Measurements from ENCODE around the gene CREB3L1. TPM values are rescaled to one million over a fixed set of nuclear protein-coding genes. Genes with fewer than 3 reads are reported as not detected.
A peak's percentile ranks its signal among the peaks of the same experiment; 100 is the strongest.

Gene CREB3L1
- 1 to 10 TPM; 2.0 to 8.9 (median 5.0) TPM for total RNA-seq
- 1 to 10 TPM in 2 of 3 donors, under 1 TPM in 1; 0.28 to 1.4 (median 1.1) TPM for polyA plus RNA-seq
- long read RNA-seq, donor 1, partial matches to known transcripts, result 0 of 4 reads
- long read RNA-seq, donor 1, other reads (novel, unspliced or antisense), result 0 of 4 reads
- long read RNA-seq, donor 2, transcript CREB3L1-206 (12 exons, 2,687 nt), result major isoform, 6 of 6 reads
- long read RNA-seq, donor 2, partial matches to known transcripts, result 0 of 6 reads
- long read RNA-seq, donor 2, other reads (novel, unspliced or antisense), result 0 of 6 reads

- no peak for DNase-seq
- Histone ChIP-seq H3K9me3 (no peaks in the 10 kb centered on the region), H3K27me3 (replicated peaks in 1 of 7) (peaks cover 3 to 75% (median 31%) of the 10 kb centered on the region in 7 donors), H3K4me3 (peak within 1 kb of the TSS; percentile 23 to 66 (median 35)), H3K27ac (peak within 1 kb of the TSS in 7 of 8 donors; percentile 10 to 71 (median 46)), H3K4me1 (peaks cover 10 to 46% (median 18%) of the 10 kb centered on the region in 6 donors), H3K36me3 (no peaks in the 10 kb centered on the region)
- 2 to 4% (median 3%) methylated on average over 13 to 61 of the region's 61 CpGs for WGBS, 5 donors
- TF ChIP-seq POLR2A (IDR thresholded peaks at IDR 0.05), result no peak
- TF ChIP-seq CTCF (IDR thresholded peaks at IDR 0.05 in 8 of 11, conservative IDR thresholded peaks at IDR 0.05 in 3 of 11), result no peak
- TF ChIP-seq POLR2AphosphoS5 (IDR thresholded peaks at IDR 0.05), result peak in 1 of 3 donors; percentile 63
- intact Hi-C loops (cut with DNase I; ENCODE audit: low total_unique reads), result no loop called here
These were observed at the start of gene CREB3L1 for GRCh38 chr11:46277622-46278386. CREB3L1 (plus strand) TSS chr11:46277662; CDS start chr11:46278112, 450 bp downstream.

- WGBS, 5 donors, result 69 to 86% (median 78%) methylated on average over 13 of the region's 13 CpGs
- Histone ChIP-seq H3K27me3 (replicated peaks in 1 of 7) (peaks cover 0 to 5% (median 0%) of the 10 kb centered on the region in 7 donors), H3K27ac (no peak overlapping the region), H3K4me3 (no peak overlapping the region), H3K4me1 (no peaks in the 10 kb centered on the region), H3K9me3 (peaks cover 0 to 7% (median 3%) of the 10 kb centered on the region in 8 donors), H3K36me3 (no peaks in the 10 kb centered on the region)
- DNase-seq, result no peak
- intact Hi-C loops (cut with DNase I; ENCODE audit: low total_unique reads), result no loop called here
- TF ChIP-seq POLR2AphosphoS5 (IDR thresholded peaks at IDR 0.05) (no peak), POLR2A (IDR thresholded peaks at IDR 0.05) (no peak), CTCF (IDR thresholded peaks at IDR 0.05 in 8 of 11, conservative IDR thresholded peaks at IDR 0.05 in 3 of 11) (no peak)
These were observed 48.2 kb upstream of the CREB3L1 start for GRCh38 chr11:46229230-46229629.

GRCh38 chr11:46234311-46234710 lies 43.2 kb upstream of the CREB3L1 start:
- Histone ChIP-seq H3K36me3 (no peaks in the 10 kb centered on the region), H3K4me3 (no peak overlapping the region), H3K9me3 (peaks cover 0 to 7% (median 3%) of the 10 kb centered on the region in 8 donors), H3K27me3 (replicated peaks in 1 of 7) (peaks cover 0 to 33% (median 17%) of the 10 kb centered on the region in 7 donors), H3K27ac (no peak overlapping the region), H3K4me1 (peaks cover 9 to 33% (median 28%) of the 10 kb centered on the region in 6 donors)
- no peak for DNase-seq
- intact Hi-C loops (cut with DNase I; ENCODE audit: low total_unique reads), result loop anchor here (10.0 kb wide), 1 partner anchor 110 kb away; the partner anchor contains the start of gene PHF21A
- WGBS, 5 donors, result 75 to 85% (median 75%) methylated on average over 12 of the region's 12 CpGs
- TF ChIP-seq CTCF (IDR thresholded peaks at IDR 0.05 in 8 of 11, conservative IDR thresholded peaks at IDR 0.05 in 3 of 11), result no peak
- TF ChIP-seq POLR2A (IDR thresholded peaks at IDR 0.05), result no peak
- TF ChIP-seq POLR2AphosphoS5 (IDR thresholded peaks at IDR 0.05), result no peak
